GM06990 (cell line): ENCODE data around the gene RPS6KB2.

ENCODE experiments used
- DNase-seq: peaks from one replicate; pipeline ENCODE4 v3.0.0-alpha.2; 2011; ENCODE audit not compliant: insufficient read length; ENCODE audit errors: extremely low read depth
- H3K27me3 ChIP-seq: replicated peaks from 2 replicates; pipeline ENCODE4 v1.6.0; 2011; ENCODE audit warnings: low read length; ENCODE audit not compliant: control insufficient read depth, insufficient read depth
- H3K36me3 ChIP-seq: 2 replicates; pipeline ENCODE4 v1.5.1; 2011; ENCODE audit warnings: low read length; ENCODE audit not compliant: control insufficient read depth, insufficient read depth
- H3K4me3 ChIP-seq: replicated peaks from 2 replicates; pipeline ENCODE4 v1.5.1; 2011; ENCODE audit warnings: low read depth, mild to moderate bottlenecking, control low read depth, low read length
- CTCF ChIP-seq: IDR thresholded peaks from 2 replicates; pipeline ENCODE4 v1.5.1; 2011; ENCODE audit warnings: low read length, control low read depth, mild to moderate bottlenecking, inconsistent platforms; ENCODE audit not compliant: insufficient read depth, poor library complexity, severe bottlenecking

RPS6KB2 gene

GRCh38 chr11:67457453-67457852, 29.2 kb downstream of the RPS6KB2 start:
- no peak for TF ChIP-seq CTCF
- no peak for DNase-seq
- no peaks in the 10 kb centered on the region for H3K36me3 ChIP-seq
- no peak overlapping the region for H3K4me3 ChIP-seq
- no peaks in the 10 kb centered on the region for H3K27me3 ChIP-seq

- Histone ChIP-seq H3K4me3 (no peak overlapping the region), H3K36me3 (no peaks in the 10 kb centered on the region; the same call in 1 of the 2 replicates), H3K27me3 (no peaks in the 10 kb centered on the region)
- DNase-seq: no peak
- no peak for TF ChIP-seq CTCF
These were observed 30.0 kb downstream of the RPS6KB2 start for GRCh38 chr11:67458266-67458665.

GRCh38 chr11:67463186-67463585, 34.9 kb downstream of the RPS6KB2 start:
- no peak for DNase-seq
- Histone ChIP-seq H3K36me3 (no peaks in the 10 kb centered on the region; the same call in none of the 2 replicates), H3K27me3 (no peaks in the 10 kb centered on the region), H3K4me3 (no peak overlapping the region)
- TF ChIP-seq CTCF: no peak

GRCh38 chr11:67463680-67464410, 35.6 kb downstream of the RPS6KB2 start:
- DNase-seq: no peak
- H3K27me3 ChIP-seq: no peaks in the 10 kb centered on the region
- peak overlapping the region; percentile 50 for H3K4me3 ChIP-seq
- TF ChIP-seq CTCF: no peak
- H3K36me3 ChIP-seq: no peaks in the 10 kb centered on the region; the same call in none of the 2 replicates

GRCh38 chr11:67464411-67465188, 36.3 kb downstream of the RPS6KB2 start:
- Histone ChIP-seq H3K4me3 (peak overlapping the region; percentile 93), H3K27me3 (no peaks in the 10 kb centered on the region), H3K36me3 (no peaks in the 10 kb centered on the region; the same call in none of the 2 replicates)
- DNase-seq: peak; percentile 92
- TF ChIP-seq CTCF: no peak
